Esophagus muscularis mucosa (tissue), 3 donors: ENCODE results near the gene MSN.

Source experiments
- CTCF ChIP-seq, 3 experiments: fragments of 200-600 bp in 2 of 3; fragments of 450-650 bp in 1 of 3; sonication (generic) in 2 of 3; IDR thresholded peaks; one replicate each; pipeline ENCODE4 v1.5.1; 2017 to 2019; ENCODE audit warnings: antibody characterized with exemption in 3 of 3, mild to moderate bottlenecking in 2 of 3, moderate library complexity in 1 of 3
- POLR2AphosphoS5 ChIP-seq, 2 donors: sonication (generic); formaldehyde crosslinking; IDR thresholded peaks; one replicate each; pipeline ENCODE4 v1.6.1; 2017; ENCODE audit warnings: antibody characterized with exemption in 2 of 2

- TF ChIP-seq POLR2AphosphoS5 (IDR thresholded peaks at IDR 0.05) (no peak), CTCF (IDR thresholded peaks at IDR 0.05) (no peak)
These were observed 19.7 kb upstream of the MSN start for GRCh38 chrX:65647801-65648200.
